ENCODE measurements around the gene SLAIN1.

SLAIN1 gene

DNA sequence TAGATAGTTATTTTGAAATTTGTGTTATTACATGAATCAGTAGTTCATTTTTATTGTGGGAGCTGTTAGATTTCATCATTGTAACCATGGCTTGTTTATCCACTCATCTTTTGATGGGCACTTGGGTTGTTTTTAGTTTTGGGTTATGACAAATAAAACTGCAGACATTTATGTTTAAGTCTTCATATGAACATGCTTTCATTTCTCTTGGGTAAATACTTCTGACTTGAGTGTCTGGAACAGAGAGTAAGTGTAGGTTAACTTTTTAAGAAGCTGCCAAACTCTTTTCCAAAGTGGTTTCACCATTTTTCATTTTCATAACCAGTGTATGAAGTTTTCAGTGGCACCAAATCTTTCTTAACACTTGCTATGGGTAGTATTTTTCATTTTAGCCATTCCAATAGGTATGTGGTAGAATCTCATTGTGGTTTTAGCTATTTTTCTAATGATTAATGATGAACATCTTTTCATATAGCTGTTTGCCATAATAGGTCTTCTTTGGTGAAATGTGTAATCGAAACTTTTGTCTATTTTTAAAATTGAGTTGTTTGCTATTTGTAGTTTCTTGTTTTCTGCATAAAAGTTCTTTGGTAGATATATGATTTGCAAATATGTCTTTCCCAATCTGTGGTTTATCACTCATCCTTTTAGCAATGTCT, 17.9 kb downstream of the SLAIN1 start:
- DNase-seq = no peak

DNA sequence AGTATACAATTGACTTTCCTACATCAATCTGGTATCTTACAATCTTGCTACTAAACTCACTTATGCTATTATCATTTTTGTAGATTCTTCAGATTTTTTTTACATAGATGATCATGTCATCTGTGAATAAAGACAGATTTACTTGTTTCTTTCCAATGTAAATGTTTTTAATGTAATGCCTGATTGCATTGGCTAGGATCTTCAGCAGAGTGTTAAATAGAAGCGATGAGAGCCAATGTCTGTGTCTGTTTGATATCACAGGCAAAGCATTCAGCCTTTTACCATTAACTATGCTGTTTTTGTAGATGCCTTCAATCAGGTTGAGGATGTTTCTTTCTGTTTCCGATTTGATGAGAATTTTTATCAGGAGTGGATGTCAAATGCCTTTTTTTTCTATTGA, 19.2 kb downstream of the SLAIN1 start:
- DNase-seq = no peak

DNA sequence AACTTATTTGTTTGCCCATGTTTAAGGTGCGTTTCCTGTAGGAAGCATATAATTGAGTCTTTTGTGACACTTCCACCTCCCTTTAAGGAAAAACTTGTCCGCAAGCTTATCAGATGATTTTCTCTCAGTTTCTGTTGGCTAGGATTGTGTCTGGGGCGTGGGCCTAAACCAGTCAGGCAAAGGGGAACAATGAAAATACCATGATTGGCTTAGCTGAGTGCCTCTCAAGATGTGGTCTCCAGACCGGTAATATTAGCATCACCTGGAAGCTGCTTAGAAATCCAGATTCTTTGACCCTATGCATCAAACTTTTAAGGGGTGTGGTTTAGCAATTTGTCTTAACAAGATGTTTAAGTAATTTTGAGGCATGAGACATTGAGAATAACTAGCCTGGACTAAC, 20.0 kb downstream of the SLAIN1 start:
- no peak for DNase-seq

DNA sequence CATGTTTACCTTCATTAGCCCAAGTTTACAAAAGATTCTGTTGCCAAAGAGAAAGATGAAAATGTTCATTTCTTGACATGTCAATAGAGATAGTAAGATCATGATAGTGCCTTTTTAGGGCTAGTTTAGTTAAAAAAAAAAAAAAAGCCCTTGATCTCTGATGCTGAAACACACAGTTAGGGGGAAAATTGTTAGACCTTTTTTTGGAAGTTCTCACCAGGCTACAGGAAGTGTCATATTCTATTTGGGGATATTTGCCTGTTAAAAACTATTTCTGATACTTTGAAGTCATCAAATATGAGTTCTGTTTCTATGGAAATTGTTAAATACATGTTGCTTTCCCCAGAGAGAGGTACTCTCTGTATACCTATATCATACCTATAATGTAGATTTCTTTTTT, 21.6 kb downstream of the SLAIN1 start:
- no peak for DNase-seq

DNA sequence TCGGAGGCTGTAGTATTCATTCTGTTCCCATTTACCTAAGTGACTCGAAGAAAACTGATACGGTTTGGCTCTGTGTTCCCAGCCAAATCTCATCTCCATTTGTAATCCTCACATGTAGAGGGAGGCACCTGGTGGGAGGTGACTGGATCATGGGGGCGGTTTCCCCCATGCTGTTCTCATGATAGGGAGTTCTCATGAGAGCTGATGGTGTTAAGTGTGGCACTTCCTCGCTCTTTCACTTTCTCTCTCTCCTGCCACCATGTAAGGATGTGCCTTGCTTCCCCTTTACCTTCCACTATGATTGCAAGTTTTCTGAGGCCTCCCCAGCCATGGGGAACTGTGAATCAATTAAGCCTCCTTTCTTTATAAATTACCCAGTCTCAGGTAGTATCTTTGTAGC, 23.5 kb downstream of the SLAIN1 start:
- no peak for DNase-seq

DNA sequence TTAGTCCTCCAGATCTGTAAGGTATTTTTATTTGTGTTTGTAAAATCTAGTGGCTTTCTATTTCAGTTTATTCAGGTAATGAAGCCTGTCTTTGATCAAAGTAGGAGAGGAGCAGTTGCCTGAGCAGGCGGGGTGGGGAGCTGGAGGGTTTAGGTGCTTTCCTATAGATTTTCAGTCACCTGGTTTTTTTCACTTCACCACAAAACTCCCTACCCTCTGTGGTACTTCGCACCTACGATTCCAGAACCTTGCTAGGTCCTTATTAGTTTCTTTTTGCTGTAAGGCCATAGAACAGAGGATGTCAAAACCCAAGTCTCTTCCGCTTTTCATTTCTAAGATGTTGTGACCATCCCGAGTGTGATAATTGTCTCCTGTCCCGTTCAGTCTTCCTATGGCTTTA, 26.6 kb downstream of the SLAIN1 start:
- DNase-seq = no peak

DNA sequence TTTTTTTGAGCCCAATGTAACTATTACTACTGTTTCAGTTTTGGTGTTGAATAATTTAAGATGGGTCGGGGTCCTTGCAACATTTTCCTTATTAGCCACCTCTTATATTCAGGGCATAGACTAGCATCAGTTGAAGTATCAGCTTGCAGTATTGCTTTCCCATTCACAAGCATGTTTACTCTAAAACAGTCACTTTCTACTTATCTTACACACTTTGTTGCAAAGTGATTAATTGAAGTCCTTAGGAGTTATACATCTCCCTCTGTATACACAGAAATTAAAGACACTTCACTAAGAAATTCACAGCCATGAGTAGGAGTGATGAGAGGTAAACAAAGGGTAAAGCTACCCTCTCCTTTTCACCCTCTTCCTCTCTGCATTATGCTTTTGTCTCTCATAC, 27.6 kb downstream of the SLAIN1 start:
- DNase-seq = no peak

DNA sequence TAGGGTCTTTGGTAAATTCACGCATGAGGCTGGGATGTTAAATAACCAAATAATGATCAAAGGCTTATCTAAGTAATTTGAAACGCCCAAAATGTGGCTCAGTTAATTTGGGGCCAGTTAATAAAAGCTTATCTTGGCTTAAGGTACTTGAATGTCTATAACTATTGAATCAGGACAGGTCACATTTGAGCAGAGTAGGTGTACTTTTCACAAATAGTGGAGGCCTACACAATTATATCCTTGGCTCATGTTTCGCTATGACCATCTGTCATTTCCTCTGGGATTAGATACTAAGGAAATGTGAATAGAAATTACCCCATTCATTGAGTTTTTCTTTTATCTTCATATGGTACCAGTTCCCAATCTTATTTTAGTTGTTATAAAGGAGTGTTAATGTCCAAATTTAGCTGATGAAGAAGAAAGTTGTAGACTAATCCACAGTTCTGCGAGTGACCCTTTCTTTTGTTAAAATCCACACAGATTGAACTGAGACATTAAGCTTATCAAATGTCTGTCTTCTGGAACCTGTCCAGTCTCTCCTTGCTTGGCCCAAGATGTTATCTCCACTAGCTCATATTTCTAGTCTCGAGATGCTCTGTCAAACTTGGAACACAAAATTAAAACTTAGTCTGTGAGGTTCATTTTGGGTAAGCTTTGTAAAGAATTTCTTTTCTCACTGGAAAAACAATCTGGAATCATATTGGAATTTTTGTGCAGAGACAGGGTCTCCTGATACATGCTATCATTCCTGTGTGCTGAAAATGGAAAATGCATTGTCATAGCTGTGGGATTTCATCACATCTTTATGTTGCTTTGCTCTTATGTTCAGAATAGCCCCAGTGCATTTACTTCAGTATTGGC, 31.0 kb downstream of the SLAIN1 start:
- DNase-seq = peak; percentile 67

DNA sequence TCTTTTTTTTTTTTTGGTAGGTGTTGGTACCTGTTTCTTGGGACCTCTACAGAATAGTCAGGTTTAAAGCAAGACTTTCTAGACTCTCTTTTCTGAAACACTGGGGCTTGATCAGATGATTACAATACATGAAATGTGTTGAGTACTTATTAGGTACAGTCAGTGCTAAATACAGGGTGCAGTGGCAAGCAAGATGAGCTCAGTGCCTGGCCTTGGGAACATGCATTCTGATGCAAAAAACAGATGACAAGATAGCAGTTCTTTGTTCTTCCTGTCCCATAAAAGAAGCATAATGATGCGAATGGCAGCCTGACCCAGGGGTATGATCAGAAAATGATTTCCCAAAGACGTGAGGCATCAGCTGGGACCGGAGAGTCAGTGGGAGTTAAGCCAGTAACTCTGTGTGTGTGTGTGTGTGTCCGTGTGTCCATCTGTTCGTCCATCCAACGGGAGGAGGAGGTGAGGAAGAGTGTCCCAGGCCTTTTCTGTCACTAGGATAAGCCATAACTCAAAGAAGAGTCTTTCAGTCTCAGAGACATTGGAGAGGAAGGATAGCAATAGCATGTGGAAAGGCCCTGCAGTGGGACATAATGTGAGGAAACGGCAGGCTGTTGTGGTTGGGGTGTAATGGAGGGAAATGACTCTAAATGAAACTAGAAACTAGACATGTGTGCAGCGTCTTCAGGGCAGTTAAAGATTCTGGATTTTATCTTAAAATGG, 32.2 kb downstream of the SLAIN1 start:
- no peak for DNase-seq

DNA sequence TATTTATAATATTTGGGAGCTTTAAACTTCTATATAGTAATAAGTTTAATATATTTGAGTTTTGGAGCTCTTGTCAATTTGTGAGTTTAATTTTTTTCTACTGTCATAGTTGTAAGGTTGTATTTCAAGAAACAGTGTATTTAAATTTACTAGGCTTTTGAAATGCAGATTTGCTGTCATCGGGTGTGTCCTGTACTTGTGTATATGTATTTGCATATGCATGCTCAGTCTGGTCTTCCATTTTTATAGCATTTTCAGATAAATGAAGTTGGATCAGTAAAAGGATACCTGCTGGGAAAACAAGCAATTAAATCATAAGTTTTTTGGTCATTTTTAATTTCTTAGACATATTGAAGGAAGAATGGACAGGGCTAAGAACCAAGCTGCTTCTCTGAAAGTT, 33.1 kb downstream of the SLAIN1 start:
- no peak for DNase-seq

DNA sequence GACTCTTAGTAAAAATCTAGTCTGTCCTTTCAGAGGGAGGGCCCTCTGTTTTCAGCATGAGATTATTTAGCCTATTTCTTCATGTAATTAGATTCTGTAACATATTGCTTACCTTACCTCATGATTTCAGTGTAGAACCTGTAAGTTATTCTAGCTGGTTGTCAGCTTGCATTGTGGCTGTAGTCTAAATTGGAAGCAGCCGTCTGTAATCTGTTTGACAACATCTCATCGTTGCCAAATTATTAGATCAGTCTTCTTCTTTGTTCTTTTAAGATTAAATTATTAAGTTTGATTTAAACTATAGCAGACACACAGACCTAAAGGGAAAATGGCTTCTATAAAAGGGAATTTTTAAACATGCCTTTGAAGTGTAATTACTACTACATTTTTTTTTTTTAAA, 34.8 kb downstream of the SLAIN1 start:
- no peak for DNase-seq

DNA sequence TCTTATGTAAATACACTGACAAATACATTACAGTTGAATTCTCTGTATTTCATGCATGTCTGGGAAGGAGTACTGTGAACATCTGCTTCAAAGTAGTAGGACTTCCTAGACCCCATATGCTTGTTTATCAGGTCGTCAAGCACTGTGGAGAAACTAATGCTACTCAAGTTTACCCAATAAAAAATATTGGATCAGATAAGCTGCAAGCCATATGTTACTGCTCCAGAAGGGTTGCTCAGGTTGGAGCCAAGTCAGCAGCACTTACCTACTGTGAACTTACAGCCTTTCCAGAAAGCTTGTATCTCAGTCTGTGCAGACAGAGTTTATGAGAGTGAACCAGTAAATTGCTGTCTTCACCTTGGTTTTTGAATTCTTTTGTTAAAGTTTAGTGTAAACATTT, 36.2 kb downstream of the SLAIN1 start:
- DNase-seq = peak; percentile 90

DNA sequence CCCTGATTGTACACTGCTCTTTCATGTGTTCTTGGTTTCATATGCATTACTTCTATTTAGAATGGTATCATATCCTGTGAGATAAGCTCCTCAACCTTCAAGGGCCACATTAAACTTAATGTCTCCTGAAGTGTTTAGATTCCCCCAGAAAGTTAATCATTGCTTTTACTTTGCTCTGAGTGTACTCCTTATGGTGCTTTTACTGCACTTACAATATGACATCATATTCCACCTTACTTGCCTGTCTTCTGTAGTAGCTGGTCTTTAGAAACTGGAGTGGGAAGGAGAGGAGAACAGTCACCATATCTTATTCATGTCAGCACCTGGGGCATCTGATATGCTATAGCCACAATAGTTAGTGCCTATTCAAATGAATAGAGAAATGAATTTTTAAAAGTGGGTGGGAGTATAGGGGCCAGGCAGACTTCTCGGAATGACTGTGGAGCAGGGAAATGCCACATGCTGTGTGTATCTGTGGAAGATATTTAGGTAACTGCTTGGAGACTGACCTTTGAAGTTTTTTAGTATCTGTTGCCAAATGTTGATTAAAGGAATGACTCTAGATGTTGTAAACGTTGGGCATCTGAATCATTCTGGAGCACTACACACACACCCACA, 40.2 kb downstream of the SLAIN1 start:
- DNase-seq = no peak

DNA sequence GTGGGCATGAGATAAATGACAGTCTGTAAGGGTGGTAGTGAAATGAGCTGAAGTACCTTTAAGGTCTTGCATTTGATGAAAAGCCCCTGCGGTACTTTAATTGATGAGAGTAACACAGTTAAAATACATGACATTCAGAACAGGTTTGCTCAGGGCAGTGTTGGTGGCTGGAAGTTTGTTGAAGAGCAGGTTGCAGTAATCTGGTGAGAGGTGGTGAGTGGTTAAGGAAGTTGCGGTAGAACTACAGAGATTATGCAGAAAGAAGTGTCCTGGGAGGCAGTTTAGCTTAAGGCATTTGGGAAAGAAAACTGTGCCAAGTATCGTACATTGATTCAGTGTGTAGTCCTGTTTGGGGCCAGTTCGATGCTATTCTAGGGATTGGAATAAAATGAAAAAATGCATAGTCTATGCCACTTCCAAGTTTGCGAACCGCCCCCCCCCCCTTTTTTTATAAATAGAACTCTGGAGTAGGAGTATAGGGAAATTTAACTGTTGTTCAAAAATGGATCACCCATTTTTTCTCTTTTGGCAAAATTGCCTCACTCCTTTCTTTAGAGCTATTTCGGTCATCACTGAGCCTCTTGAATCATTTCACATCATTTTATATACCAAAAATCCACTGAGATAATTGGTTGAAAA, 42.7 kb downstream of the SLAIN1 start:
- DNase-seq = no peak

DNA sequence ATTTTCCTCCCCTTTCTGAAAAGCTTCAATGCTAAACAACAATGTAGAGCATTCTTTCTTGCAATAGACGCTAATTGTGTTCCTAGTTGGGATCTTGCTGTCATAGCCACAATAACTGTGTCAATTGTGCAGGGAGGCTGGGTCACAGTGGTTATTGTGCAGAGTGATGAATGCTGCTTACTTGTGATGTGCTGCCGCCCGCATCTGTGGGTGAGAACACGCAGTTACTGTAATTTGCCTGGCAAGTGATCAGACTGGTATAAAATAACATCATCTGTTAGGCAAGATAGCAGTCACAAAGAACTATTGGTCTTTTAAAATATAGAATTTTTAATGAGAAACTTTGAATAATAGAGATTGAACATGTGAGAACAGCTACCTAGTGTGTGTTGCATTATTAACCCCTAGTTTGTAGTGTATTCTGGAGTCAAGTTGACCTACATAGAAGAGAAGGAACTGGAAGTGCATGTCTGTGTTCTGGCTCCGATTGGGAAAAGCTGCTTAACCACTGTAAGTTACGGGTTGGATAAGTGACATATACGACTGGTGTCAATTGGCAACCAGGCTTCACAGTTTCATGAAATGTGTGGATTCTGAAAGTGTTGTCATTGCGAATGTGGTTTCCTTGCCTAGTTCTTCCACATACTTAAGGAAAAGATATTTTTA, 43.6 kb downstream of the SLAIN1 start:
- no peak for DNase-seq

DNA sequence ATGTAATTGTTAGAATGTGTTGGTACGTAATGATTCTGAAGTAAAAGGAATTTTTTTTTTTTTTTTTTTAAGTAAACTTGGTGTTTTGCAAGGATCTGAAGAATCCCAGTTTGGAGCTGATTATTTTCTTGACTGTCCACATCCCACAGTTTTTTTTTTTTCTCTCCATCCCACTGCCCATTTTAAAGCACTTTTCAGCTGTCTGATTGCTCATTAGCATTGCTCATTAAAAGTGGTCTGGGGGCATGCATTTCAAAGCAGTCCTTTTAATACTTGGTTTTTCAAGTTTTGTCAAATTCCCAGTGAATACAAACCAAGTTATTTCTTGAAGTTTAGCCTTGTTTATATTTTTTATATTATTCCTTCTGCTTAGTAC, 44.1 kb downstream of the SLAIN1 start:
- DNase-seq = no peak

DNA sequence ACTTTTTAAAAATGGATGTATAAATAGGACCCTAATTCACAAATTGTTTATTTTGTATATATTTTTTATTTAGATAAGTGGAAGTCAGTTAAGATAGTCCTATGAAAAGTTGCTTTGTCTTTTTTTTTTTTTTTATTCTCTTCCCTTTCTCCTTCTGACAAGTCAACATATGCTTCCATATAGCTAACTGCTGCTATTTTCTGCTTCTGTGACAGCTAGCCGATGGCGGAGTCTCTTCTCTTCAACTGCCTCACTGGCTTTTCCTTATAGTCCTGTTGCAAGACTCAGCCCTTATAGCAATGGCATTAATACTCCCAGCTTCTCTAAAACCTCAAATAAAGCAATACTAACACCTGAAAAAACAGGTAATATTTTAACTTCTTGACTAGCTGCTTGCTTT, 45.3 kb downstream of the SLAIN1 start:
- no peak for DNase-seq

DNA sequence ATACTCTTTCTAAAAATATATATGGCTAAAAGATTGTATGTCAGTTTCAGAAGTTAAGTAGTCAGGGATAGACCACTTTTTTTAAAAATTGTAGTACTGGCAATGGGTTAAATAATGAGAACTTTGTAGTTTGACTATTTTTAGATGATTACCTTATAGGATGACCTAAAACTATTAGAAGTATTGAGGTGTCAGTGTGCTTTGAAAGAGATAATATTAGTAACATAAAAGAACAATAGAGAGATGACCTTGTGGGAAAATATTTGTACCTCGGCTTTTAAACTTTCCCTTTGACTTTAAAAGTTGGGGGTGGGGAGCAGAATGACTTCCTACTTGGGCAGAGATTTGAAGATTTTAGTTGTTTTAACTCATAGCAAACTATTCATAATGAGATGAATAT, 48.3 kb downstream of the SLAIN1 start:
- no peak for DNase-seq

DNA sequence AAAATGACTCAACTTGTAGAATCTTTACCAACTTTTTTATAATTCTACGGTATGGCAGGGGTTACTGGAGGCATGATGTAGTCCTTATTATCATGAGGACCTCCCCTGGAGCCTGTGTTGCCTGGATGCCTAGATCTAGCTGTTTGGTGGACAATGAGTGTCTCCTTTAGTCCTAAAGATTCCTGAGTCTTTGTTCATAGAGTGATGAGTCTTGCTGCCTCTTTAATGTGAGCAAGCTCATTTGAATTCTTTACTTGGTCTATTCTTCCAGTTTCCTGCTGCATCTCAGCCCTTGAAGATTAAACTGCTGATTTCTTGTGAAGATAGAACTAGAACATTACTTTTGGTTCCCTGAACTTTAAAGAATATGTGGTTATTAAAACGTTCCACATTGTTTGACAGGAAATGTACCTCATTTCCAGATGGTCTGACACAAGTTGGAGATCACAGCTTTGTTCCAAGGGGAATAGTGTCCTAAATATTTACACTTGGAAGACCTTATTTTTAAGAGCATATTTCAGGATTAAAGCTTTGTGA, 51.9 kb downstream of the SLAIN1 start:
- no peak for DNase-seq

DNA sequence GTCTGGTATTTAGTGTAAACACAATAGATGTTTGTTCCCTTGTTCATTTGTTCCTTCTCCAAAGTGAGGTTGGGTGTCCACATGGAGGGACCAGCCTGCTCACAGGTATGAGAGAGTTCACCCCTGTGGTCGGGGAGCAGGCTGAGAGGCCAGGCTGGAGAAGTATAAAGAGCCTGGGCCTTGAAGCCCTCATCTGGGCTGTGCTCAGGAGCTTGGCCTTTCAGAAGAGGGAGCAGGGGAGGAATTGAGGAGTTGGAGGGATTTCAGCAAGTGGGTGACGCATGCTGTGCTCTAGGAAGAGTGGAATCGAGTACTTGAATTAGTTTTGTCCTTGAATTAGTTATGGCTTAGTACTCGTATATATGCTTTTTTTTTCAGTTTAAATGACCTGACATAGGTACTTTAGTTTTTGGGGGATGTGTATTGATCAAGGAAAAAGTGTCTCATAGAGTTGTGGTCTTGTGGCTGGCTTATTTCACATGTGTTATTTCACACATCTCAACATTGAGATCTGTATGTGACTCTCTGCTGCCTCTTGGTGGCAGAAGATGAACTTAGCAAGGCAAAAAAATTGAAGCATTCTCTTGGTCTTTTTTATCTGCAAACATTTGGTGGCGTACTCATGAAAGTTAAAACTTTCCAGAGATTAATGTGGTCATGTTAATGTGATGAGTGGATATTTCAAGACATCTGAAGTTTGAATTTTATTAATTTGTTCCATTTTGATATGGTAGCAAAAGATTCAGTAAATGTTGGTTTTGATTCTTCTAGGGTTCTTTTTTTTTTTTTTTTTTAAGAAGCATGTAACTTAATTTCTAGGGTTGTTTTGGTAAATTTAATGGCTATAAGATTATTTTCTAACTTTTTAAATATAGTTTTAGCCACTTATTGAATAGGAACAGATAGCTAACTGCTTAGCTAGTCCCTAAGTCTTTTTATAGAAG, 54.3 kb downstream of the SLAIN1 start:
- DNase-seq = peak; percentile 55

DNA sequence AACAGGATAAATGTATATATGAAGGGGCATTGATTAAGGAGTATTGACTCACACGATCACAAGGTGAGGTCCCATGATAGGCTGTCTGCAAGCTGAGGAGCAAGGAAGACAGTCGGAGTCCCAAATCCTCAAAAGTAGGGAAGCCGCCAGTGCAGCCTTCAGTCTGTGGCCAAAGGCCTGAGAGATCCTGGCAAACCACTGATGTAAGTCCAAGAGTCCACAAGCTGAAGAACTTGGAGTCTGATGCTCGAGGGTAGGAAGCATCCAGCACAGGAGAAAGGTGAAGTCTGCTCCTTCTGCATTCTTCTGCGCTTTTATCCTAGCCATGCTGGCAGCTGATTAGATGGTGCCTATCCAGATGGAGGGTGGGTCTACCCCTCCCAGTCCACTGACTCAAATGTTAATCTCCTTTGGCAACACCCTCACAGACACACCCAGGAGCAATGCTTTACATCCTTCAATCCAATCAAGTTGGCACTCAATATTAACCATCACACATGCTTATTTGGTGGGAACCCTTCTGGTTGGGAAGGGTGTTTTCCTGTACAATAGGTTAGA, 55.1 kb downstream of the SLAIN1 start:
- no peak for DNase-seq

Data from NCI-H2171 (cell line).